ENCODE measurements around the gene NECTIN1. TPM values are rescaled to one million over a fixed set of nuclear protein-coding genes. Genes with fewer than 3 reads are reported as not detected.

NECTIN1 gene
- total and polyA plus RNA-seq, 4 donors, result 4.7 to 18.3 (median 7.3) TPM

DNA sequence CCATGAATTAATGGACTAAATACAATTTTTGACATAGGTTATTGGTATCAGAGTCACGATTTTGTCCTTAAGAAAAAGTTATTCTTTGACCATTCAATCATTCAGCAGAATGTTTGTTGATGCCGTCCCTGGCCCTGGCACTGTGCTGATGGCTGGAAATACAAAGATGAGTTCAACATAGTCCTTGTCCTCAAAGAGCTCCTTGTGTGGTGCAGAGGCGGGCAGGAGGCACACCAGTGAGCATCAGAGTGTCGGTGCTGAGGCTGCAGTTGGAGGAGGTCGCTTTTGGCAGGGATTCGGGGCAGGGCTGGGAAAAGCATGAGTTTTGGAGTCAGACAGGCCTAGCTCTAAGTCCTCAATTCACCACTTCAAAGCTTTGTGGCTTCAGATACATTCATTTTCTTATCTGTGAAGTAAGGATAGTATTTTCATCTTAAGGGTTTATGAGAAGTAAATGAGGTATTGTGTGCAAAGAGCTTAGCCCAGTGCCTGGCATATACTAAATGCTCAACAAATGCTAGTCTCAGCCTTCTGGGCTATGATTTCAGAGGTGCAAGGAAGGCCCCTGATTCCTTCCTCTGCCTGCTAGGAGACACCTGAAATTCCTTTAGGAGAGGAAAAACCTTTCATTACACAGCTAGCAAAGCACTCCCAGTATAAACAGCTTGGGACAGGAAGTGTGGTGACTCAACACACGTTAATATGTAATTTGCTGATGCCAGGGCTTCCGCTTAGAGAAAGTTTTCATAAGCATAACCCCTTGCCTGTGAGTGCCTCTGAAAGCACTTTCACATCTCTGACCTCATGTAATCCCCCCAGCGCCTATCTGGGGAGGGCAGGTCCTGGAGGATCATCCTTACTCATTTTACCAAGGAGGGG, 113.8 kb downstream of the NECTIN1 start:
- Histone ChIP-seq H3K4me3 (no peak overlapping the region), H3K36me3 (ENCODE audit: control insufficient read depth in 4 of 4, insufficient read depth in 4 of 4, low read length in 4 of 4) (no peaks in the 10 kb centered on the region), H3K9ac (ENCODE audit: insufficient read depth in 1 of 2, low read length in 2 of 2) (no peak overlapping the region), H3K9me3 (ENCODE audit: control insufficient read depth in 4 of 4, insufficient read depth in 3 of 4, low read length in 3 of 4) (no peaks in the 10 kb centered on the region), H3K27me3 (ENCODE audit: control insufficient read depth in 3 of 3, insufficient read depth in 3 of 3, low read length in 2 of 3) (no peaks in the 10 kb centered on the region), H3K27ac (ENCODE audit: low read depth in 1 of 2, low read length in 1 of 2) (no peak overlapping the region), H3K4me1 (ENCODE audit: control insufficient read depth in 5 of 5, insufficient read depth in 5 of 5, low read length in 5 of 5) (peaks cover 0 to 10% (median 0%) of the 10 kb centered on the region in 5 donors)
- TF ChIP-seq, protein P1, sequence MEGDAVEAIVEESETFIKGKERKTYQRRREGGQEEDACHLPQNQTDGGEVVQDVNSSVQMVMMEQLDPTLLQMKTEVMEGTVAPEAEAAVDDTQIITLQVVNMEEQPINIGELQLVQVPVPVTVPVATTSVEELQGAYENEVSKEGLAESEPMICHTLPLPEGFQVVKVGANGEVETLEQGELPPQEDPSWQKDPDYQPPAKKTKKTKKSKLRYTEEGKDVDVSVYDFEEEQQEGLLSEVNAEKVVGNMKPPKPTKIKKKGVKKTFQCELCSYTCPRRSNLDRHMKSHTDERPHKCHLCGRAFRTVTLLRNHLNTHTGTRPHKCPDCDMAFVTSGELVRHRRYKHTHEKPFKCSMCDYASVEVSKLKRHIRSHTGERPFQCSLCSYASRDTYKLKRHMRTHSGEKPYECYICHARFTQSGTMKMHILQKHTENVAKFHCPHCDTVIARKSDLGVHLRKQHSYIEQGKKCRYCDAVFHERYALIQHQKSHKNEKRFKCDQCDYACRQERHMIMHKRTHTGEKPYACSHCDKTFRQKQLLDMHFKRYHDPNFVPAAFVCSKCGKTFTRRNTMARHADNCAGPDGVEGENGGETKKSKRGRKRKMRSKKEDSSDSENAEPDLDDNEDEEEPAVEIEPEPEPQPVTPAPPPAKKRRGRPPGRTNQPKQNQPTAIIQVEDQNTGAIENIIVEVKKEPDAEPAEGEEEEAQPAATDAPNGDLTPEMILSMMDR (IDR thresholded peaks at IDR 0.05; ENCODE audit: control extremely low read depth, extremely low read depth), result no peak
- 66 to 69% methylated on average over 9 of the region's 9 CpGs for WGBS, 2 donors
- ATAC-seq (ENCODE audit: insufficient read depth, low FRiP score), result peak; percentile 66
- DNase-seq, result peak in 2 of 3 donors; percentile 40 to 60

DNA sequence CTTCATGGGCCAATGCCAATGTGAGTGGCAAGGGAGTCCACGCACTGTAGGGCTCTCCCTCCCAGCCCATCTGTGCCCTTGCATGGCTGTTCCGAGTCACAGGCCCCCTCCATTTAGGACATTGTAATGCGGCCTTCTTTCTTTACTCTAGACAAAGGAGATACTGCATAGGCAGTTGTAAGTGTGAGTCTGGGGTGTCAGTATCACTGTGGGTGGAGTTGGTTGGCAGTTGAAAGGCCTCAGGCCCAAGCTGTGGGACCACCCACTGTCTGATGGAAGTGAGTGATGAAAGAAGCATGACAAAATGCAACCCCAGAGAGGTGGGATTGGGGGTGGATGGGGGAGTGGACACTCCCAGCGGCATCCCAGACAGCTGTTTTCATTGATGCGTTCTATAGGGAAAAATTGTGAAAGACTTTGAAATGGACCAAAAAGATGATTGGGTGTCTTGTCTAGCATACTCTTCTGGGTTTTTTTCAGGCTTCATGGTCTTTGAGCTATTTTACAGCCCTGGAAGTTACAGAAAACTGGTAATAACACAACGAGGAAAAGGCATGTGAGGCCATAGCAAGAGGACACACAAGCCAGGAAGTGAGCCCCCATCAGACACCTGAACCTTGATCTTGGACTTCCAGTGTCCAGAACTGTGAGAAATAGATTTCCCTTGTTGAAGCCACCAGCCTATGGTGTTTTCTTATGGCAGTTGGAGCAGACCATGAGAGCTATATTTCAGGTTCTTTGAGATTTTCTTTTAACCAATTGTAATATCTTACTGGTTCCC, 114.6 kb downstream of the NECTIN1 start:
- Histone ChIP-seq H3K27ac (ENCODE audit: low read depth in 1 of 2, low read length in 1 of 2) (no peak overlapping the region), H3K36me3 (ENCODE audit: control insufficient read depth in 4 of 4, insufficient read depth in 4 of 4, low read length in 4 of 4) (no peaks in the 10 kb centered on the region), H3K4me3 (no peak overlapping the region), H3K9ac (ENCODE audit: insufficient read depth in 1 of 2, low read length in 2 of 2) (no peak overlapping the region), H3K9me3 (ENCODE audit: control insufficient read depth in 4 of 4, insufficient read depth in 3 of 4, low read length in 3 of 4) (no peaks in the 10 kb centered on the region), H3K4me1 (ENCODE audit: control insufficient read depth in 5 of 5, insufficient read depth in 5 of 5, low read length in 5 of 5) (peaks cover 0 to 10% (median 0%) of the 10 kb centered on the region in 5 donors), H3K27me3 (ENCODE audit: control insufficient read depth in 3 of 3, insufficient read depth in 3 of 3, low read length in 2 of 3) (no peaks in the 10 kb centered on the region)
- 90 to 98% methylated on average over 6 of the region's 6 CpGs for WGBS, 2 donors
- TF ChIP-seq, protein P1 (IDR thresholded peaks at IDR 0.05; ENCODE audit: control extremely low read depth, extremely low read depth), result no peak
- DNase-seq (no peak), ATAC-seq (ENCODE audit: insufficient read depth, low FRiP score) (no peak)

DNA sequence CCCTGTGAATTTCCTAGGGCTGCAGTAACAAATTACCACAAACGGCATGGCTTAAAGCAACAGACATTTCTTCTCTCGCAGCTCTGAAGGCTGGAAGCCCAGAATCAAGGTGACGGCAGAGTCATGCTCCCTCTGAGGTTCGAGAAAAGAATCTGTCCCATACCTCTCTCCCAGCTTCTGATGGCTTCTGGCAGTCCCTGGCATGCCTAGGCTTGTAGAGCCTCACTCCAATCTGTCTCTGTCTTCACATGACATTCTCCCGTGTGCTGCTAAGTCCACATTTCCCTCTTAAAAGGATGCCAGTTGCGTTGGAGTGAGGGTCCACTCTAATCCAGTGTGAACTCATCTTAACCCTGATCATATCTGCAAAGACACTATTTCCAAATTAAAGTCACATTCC, 116.2 kb downstream of the NECTIN1 start:
- no peak for ATAC-seq (ENCODE audit: insufficient read depth, low FRiP score)
- 75 to 89% methylated on average over 6 of the region's 6 CpGs for WGBS, 2 donors

More for the DNA sequence above, 116.2 kb downstream of the NECTIN1 start:
- Histone ChIP-seq H3K4me3 (no peak overlapping the region), H3K27ac (ENCODE audit: low read depth in 1 of 2, low read length in 1 of 2) (no peak overlapping the region), H3K36me3 (ENCODE audit: control insufficient read depth in 4 of 4, insufficient read depth in 4 of 4, low read length in 4 of 4) (no peaks in the 10 kb centered on the region), H3K4me1 (ENCODE audit: control insufficient read depth in 5 of 5, insufficient read depth in 5 of 5, low read length in 5 of 5) (peaks cover 0 to 9% (median 0%) of the 10 kb centered on the region in 5 donors), H3K9me3 (ENCODE audit: control insufficient read depth in 4 of 4, insufficient read depth in 3 of 4, low read length in 3 of 4) (no peaks in the 10 kb centered on the region), H3K27me3 (ENCODE audit: control insufficient read depth in 3 of 3, insufficient read depth in 3 of 3, low read length in 2 of 3) (peaks cover 0 to 9% (median 4%) of the 10 kb centered on the region in 3 donors), H3K9ac (ENCODE audit: insufficient read depth in 1 of 2, low read length in 2 of 2) (no peak overlapping the region)
- DNase-seq, result no peak
- TF ChIP-seq, protein P1 (IDR thresholded peaks at IDR 0.05; ENCODE audit: control extremely low read depth, extremely low read depth), result no peak

All from lung (tissue), 12 donors.